Prostate gland (tissue), 2 donors: ENCODE data around the gene TNS3.

Experiments used
- POLR2A ChIP-seq: fragments of 450-650 bp; IDR thresholded peaks from one replicate; pipeline ENCODE4 v1.6.1; 2016; ENCODE audit warnings: antibody characterized with exemption, mild to moderate bottlenecking
- TF ChIP-seq, protein P1 (sequence below), 4 experiments: fragments of 200-600 bp in 2 of 4; fragments of 450-650 bp in 2 of 4; sonication (generic) in 2 of 4; IDR thresholded peaks; 1 replicate in 3 of 4; 2 replicates in 1 of 4; pipeline ENCODE4 v1.5.1; 2016 to 2019; ENCODE audit warnings: antibody characterized with exemption in 4 of 4, mild to moderate bottlenecking in 2 of 4, moderate library complexity in 2 of 4

DNA sequence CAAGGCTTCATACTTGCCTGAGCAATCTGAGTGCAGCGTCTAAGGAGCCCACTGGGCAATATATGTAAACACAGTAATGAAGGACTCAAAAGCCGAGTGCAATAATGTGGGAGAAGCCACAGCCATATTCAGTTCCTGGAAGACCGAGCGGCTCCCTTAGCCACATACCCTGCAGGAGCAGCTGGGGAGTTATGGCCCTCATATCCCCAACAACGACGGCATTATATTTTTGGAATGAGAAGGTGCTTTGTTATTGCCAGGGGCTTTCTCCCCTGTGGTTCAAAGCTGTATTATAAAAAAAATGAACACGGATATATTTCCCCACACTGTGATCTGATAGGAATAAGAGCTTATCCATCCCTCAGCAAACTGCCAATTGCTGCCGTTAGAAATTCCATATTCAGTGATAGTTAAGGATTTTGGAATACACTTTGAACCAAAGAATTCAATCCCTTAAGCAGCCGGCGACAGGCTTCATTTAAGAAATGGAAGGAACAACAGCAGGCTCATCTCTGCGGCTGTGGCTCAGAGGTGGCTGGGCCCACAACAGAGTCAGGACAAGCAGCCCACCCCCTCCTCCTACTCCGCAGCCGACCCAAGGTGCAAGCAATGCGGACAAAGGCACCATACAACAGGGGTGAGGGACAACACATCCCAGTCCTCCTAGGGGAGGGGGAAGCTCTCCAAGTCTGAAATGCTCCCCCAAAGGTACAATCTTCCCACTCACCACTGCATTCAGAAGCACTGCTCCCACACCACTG lies 77.2 kb downstream of the TNS3 start:
- TF ChIP-seq POLR2A: no peak
- TF ChIP-seq, protein P1, sequence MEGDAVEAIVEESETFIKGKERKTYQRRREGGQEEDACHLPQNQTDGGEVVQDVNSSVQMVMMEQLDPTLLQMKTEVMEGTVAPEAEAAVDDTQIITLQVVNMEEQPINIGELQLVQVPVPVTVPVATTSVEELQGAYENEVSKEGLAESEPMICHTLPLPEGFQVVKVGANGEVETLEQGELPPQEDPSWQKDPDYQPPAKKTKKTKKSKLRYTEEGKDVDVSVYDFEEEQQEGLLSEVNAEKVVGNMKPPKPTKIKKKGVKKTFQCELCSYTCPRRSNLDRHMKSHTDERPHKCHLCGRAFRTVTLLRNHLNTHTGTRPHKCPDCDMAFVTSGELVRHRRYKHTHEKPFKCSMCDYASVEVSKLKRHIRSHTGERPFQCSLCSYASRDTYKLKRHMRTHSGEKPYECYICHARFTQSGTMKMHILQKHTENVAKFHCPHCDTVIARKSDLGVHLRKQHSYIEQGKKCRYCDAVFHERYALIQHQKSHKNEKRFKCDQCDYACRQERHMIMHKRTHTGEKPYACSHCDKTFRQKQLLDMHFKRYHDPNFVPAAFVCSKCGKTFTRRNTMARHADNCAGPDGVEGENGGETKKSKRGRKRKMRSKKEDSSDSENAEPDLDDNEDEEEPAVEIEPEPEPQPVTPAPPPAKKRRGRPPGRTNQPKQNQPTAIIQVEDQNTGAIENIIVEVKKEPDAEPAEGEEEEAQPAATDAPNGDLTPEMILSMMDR (IDR thresholded peaks at IDR 0.05): no peak
